Measurements from ENCODE around the gene SLC25A18.

Gene SLC25A18

DNA sequence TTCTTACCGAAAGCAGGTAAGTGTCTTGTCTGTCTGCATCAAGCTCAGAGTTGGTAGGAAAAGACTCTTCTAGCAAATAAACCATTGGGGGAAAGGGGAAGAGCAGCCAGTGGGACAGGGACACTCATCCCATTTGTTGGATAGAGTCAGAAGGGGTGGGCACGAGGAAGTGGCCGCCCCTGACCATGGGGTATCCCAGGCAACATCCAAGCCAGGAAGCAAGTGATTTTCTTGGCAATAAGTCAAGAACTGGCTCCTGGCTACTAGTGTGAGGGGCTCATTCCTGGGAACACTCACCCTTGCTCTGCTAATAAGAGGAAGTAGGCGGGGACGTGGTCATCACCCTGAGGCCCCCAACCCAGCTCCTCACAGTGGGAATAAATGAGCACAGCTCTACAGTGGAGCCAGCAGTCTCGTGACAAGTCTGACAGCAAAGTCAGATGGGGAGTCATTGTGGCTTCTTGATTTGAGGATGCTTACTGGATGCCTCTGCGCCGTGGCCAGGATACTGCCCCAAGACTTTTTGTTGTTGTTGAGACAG is 6.7 kb downstream of the SLC25A18 start:
- H3K4me3 ChIP-seq (ENCODE audit: low read depth, low read length), result no peak overlapping the region

DNA sequence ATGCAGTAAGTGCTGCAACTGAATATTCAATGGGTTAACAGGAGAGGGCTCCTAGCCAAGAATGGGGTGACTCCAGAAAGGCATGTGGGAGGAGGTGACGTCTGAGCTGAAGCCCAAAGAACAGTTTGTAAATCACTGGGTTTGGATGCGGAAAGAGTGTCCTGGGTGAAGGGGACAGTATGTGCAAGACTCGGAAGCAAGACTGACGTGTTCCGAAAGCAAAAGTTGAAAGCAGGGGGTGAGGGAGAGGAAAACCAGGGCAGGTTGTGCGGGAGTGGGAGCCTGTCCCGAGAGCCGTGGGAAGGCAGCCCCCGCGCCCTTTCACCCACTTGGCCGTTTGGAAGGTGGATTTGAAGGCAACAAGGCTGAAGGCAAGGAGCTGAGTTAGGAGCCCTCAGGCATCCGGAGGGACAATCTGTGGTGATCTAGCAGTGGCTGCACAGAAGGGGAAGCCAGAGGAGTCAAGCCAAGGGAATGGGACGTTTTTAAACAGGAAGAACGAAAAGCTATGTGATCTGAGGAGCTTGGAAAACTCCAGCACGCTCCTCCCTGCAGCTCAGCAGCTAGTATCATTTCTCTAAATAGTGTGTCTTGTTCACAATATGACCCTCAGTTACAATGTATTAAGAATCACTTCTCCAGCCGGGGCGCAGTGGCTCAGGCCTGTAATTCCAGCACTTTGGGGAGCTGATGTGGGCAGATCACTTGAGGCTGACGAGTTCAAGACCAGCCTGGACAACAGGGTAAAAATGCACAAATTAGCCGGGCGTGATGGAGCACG is 7.7 kb downstream of the SLC25A18 start:
- no peak overlapping the region for H3K4me3 ChIP-seq (ENCODE audit: low read depth, low read length)

DNA sequence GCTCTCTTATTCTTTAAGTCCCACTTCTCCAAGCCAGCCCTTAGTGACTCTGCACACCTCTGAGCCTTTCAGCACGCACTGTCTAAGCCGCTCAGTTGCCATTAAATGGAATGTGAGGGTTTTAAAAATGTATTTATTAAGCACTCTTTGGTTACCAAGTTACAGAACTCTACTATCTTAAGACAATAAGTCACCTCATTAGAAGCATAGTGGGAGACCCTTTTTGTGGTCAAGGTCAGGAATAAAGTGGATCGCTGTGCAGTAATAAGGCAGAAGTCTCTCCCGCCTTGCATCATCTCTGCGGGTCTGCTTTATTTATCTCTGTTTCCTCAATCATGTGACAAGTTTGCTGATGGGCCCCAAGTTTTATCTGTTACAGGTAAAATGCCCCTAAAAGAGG is 11.9 kb downstream of the SLC25A18 start:
- no peak overlapping the region for H3K4me3 ChIP-seq (ENCODE audit: low read depth, low read length)

DNA sequence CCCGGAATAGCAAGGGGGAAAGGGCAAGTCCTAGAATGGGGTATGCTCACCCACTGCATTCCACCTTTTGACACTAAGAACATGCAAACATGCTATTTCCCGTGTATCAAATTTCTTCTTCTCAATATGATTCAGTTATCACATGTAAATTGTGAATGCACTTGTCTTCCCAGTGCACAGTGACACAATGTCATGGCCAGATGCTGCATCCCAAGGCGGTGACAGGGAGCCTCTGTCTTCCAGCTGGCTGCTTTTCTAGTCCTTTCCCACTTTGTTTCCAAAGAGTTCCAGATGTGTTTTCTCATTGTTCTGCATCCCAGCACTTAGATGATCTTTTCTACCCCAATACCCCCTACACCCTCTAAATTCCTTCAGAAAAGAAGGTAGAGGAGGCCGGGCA is 12.4 kb downstream of the SLC25A18 start:
- no peak overlapping the region for H3K4me3 ChIP-seq (ENCODE audit: low read depth, low read length)

DNA sequence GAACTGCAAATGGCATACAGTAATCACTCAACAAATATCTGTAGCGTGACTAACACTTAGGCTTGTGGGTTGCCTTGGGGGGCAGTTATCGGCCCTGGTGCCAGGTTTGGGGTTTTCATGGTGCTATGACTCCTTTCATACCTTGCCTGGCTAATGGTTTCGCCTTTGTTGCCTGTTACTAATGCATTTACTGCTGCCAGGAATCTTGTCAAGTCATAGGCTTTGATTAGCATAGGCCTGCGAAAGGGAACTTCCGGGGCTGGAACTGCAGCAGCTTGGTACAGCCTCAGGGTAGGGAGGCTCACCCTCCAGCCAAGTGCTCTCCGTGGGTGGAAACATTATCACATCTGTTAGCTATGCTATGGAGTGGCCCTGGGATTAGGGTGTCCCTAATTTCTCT is 13.2 kb downstream of the SLC25A18 start:
- no peak overlapping the region for H3K4me3 ChIP-seq (ENCODE audit: low read depth, low read length)

DNA sequence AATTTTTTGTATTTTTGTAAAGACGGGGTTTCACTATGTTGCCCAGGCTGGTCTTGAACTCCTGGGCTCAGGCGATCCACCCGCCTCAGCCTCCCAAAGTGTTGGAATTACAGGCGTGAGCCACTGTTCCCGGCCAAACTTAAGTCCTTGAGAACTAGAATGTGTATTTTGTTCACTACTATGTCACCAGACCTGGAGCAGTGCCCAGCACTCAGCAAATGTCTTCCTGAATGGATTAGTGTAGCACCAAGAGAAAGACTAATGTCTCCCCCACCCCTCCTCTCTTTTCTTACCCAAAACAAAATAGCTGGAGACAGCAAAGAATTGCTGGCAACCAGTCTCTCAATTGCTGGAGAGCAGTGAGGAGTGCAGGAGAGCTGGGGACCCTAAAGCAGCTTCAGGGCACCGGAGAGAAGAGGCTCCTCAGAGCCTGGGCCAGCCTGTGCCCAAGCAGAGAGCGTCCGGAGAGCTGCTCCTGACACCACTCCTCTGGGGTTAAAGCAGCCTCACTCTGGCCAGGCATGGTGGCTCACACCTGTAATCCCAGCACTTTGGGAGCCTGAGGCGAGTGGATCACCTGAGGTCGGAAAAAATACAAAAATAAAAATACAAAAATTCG is 14.9 kb downstream of the SLC25A18 start:
- no peak overlapping the region for H3K4me3 ChIP-seq (ENCODE audit: low read depth, low read length)

DNA sequence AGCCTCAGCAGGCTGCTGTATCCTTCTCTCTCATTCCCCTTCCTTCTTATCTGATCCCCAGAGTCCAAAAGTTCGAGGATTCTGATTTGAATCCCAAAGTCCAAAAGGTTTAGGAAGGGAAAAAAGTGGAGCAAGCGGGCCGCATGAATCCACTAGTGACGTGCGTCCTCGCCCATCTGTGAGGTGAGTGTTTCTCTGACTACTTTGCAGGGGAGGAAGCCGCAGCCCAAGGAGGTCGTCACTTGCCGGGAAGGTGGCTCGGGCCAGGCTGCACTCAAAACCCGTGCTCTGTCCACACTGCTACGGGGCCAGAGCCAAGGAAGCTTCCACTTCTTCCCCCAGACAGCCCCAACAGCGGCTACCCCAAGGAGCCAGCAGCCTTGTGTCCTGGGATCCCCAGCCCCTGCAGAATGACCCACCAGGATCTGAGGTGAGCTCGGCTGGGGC is 16.3 kb downstream of the SLC25A18 start:
- no peak overlapping the region for H3K4me3 ChIP-seq (ENCODE audit: low read depth, low read length)

DNA sequence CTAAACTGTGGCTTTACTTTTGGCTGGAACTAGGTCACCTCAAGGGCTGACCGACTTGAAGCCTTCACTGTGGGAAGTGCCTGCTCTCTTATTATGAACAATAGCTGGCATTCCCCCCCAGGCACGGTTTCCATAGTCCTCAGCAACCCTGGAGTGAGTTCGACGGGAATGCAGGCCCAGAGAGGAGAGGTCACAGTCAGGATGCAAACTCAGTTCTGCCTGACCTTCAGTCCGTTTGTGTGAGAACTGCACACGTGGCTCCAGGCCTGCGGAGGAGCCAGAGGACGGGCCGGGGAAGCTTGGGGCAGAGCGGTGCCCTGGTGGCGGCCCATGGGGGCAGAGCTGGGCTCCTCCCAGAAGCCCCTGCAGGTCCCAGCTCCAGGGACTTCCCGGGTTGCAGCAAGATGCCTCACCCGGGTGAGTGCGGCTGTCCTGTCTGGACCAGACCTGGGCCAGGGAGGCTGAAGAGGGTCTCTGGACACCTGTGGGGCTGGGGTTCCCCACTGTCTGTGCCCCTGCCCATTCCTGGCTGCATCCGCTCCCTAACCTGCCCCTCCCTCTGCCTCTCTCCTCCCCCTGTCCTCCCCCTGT is 17.2 kb downstream of the SLC25A18 start:
- no peak overlapping the region for H3K4me3 ChIP-seq (ENCODE audit: low read depth, low read length)

DNA sequence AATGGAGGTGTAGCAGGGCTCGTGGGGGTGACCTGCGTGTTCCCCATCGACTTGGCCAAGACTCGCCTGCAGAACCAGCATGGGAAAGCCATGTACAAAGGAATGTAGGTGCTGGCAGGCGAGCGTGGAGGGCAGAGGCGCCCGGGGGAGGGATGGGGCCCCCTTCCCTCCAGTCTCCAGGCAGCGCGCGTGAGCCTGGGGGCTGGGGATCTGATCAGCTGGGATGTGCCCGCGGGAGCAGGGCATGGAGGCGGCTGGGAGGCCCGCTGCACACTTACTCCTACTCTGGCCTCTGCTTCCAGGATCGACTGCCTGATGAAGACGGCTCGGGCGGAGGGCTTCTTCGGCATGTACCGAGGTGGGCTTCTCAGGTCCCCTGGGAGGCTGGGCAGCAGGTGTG is 17.8 kb downstream of the SLC25A18 start:
- H3K4me3 ChIP-seq (ENCODE audit: low read depth, low read length), result no peak overlapping the region

DNA sequence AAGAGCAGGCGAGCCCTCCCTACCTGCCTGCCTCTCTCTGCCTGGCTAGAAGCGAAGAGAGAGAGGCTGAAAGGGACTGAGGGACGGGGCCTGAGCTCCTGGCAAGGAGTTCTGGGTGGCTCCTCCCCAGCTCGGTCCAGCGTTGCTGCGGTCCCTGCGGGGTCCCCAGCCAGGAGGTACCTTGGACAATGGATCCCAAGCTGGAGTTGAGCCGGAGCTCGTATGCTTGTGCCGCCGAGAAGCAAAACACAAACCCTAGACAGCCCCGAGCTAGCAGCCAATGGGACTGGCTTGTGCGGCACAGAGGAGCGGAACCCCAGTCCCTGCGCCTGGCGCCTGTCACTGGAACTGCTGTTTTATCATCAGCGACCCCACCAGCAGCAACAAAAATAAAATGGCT is 18.3 kb downstream of the SLC25A18 start:
- H3K4me3 ChIP-seq (ENCODE audit: low read depth, low read length), result no peak overlapping the region

DNA sequence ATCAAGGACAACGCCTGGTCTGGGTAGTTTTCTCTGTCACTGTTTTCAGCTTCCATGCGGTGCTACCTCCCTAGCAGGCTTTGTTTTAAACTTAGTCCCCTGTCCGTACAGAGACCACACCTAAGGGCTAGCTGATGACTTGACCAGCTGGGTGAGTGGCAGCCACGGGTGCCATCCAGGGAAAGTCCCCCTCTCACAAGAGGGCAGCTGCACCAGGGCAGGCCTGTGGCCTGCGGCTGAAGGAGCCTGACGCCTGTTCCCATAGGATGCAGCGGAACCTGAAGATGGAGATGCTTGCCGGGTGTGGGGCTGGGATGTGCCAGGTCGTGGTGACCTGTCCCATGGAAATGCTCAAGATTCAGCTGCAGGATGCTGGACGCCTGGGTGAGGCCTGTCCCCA is 19.9 kb downstream of the SLC25A18 start:
- no peak overlapping the region for H3K4me3 ChIP-seq (ENCODE audit: low read depth, low read length)

DNA sequence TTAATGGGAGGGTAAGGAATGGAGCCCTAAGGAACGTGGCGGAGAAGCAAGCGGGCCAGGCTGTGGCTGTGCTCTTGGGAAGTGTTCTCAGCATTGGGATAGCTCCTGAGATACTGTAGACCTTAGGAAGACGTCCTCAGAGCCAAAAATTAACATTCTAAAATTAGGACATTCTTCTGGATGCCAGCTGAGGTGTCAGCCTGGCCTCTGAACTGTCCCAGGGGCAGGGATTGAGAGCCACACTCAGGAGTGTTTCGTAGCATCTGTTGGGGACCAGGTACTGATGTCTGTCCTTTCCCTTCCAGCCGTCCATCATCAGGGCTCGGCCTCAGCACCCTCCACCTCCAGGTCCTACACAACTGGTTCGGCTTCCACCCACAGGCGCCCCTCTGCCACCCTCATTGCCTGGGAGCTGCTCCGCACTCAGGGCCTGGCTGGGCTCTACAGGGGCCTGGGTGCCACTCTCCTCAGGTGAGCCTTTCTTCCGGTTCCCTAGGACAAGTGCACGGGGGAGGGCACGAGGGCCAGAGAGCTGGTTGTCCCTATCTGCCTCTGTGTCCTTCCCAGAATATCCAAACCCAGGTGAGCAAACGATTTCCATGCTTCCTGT is 23.6 kb downstream of the SLC25A18 start:
- no peak overlapping the region for H3K4me3 ChIP-seq (ENCODE audit: low read depth, low read length)

DNA sequence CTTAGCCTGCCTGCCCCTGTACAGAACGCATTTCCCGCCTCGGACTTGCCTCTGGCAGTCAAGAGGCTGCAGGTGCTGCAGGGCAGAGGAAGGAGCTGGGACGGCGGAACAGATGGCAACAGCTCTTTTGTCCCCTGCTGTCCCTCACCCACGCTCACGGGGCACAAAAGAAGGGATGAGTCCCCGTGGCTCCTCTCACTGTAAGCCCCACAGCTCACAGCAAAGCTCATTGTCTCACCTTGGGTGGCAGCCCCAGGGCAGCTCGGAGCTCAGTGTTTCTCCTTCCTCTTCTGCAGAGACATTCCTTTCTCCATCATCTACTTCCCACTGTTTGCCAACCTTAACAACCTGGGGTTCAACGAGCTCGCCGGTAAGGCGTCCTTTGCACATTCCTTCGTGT is 24.3 kb downstream of the SLC25A18 start:
- H3K4me3 ChIP-seq (ENCODE audit: low read depth, low read length), result no peak overlapping the region

DNA sequence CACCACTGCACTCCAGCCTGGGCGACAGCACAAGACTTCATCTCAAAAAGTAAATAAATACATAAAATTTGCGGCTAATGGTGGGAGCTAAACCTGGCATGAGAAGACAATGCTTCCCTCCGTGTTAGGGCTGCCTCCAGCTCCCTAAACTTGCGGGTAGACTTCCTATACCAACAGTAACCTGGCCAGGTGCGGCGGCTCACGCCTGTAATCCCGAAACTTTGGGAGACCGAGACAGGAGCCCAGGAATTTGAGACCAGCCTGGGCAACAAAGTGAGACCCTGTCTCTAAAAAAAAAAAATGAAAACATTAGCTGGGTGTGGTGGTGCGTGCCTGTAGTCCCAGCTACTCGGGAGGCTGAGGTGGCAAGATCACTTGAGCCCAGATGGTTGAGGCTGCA is 25.3 kb downstream of the SLC25A18 start:
- no peak overlapping the region for H3K4me3 ChIP-seq (ENCODE audit: low read depth, low read length)

DNA sequence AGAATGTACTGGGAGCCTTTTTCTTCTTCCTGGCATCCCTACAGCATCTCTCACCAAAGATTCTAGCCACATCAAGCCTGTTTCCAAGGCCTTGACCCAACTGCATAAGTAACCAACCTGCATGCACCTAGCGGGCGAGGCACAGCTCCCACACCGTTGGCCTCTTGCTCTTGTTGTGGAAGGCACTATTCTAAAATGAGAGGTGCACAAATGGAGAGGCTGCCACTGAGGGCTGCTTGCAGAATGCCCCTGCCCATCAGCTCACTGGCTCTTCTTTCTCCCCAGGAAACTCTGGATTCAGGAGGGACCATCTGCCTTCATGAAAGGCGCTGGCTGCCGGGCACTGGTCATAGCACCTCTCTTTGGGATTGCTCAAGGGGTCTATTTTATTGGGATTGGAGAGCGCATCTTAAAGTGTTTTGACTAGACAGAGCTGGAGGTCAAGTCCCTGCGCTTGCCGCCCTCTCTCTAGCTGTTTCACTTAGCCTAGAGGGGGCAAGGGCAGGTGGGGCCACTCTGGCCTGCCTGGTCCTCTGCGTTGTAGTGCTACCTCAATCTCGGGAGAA is 26.6 kb downstream of the SLC25A18 start:
- H3K4me3 ChIP-seq (ENCODE audit: low read depth, low read length), result no peak overlapping the region

DNA sequence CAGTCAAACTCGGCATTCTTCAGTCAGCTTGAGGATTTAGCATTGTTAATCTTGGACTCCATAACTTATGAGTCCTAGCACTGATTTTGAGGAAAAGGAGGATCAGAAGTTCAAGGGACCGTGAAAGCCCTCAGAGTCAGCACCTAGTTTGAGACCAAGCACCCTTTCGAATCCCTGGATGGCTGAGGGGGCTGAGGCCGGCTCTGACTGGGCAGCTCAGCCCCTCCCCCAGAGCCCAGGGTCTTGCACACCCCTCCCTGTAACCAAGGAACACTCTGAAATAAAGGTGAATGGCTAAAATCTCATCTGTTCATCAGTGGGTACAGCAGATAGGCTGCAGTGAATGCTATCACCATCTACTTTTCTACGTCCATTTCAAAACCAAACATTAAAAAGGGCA is 27.3 kb downstream of the SLC25A18 start:
- H3K4me3 ChIP-seq (ENCODE audit: low read depth, low read length), result no peak overlapping the region

DNA sequence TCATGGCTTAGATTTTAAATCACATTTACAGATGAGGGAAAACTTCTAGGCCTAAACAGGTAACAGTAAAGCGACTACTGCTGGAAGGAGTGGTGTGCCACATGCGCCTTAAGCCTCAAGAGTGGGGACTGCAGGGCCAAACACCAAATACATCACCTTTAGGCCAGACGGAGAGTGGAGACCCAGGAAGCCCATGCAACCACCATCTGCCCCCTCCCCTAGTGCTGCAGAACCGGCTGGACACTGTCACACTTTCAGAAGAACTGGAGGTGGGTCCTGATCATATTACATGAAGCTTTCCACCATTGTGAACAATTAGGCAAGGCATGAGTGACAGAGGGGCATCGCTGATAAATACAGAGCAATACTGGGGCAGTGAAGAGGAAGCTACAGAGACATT is 28.9 kb downstream of the SLC25A18 start:
- H3K4me3 ChIP-seq (ENCODE audit: low read depth, low read length), result no peak overlapping the region

DNA sequence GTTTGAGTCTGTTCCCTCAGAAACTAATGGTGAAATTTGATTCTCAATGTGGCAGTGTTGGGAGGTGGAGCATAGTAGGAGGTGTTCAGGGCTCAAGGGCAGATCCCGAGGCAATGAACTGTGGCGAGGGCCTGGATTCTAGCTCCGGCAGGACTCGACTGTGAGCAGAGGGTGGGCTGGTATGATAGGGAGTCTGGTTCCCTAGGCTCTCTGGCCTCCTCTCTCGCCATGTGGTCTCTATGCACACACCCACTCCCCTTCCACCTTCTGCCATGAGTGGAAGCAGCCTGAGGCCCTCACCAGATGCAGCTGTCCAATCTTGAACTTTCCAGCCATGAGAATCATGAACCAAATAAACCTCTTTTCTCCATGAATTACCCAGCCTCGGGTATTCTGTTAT is 32.9 kb downstream of the SLC25A18 start:
- no peak overlapping the region for H3K4me3 ChIP-seq (ENCODE audit: low read depth, low read length)

DNA sequence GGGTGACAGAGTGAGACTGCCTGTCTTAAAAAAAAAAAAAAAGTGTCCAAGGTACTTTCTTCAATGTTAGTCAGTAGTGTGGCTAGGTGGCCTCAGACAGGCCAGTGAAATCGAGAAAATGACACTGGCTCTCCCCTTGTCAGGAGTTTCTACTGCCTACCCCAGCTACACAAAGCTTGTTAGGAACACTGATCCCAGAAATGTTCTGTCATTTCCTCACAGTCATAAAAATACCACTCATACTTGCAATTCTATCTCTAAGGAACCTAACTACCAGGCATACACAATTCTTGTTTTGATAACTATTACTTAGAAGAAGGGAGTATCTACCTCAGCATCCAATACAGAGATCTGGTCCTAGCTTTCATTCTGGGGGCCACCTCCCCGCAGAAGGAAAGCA is 33.9 kb downstream of the SLC25A18 start:
- H3K4me3 ChIP-seq (ENCODE audit: low read depth, low read length), result no peak overlapping the region

DNA sequence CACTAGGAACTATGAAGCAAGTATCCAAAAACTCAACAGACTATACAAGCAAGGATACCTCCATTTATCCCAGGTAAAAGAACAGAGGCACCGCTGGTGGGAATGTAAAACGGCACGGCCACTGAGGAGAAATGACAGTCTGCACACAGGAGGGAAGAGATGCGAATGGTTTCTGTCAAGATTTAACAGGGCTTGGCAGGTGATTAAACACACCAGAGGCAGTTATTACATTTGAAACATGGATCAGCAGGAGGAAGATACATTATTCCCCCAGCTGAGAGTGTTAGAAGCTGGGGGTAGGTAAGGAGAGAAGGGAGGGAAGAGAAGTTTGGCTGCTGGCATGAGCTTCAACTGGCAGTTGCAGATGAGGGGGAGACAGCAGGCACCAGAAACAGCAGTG is 35.0 kb downstream of the SLC25A18 start:
- no peak overlapping the region for H3K4me3 ChIP-seq (ENCODE audit: low read depth, low read length)

DNA sequence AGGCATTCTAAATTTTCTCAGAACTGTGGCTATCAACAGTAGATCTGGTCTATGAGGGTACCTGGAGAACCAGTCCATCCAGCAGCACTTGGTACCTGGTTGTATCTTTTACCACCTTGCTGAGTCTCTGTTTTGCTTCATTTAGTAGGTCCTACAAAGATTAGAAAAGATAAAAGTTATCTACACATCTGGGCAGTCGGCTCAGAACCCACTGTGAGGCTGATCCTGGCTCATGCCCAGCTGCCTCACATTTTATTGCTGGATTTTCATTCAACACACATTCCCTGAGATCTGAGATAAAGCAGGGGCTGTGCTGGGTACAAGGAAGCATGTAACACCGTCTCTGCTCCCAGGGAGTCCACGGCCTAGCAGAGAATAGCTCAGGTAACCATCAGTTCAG is 37.7 kb downstream of the SLC25A18 start:
- H3K4me3 ChIP-seq (ENCODE audit: low read depth, low read length), result no peak overlapping the region
